DMS153 treated with DMSO at 0.1 percent for 48 hours (cell line): ENCODE results near the gene C17orf78.
"Not testable (repeated sequence)": the region's sequence is repeated elsewhere in the genome, so short reads cannot be mapped to it uniquely, and the experiment has no call there.

Experiments
- DNase-seq: peaks from one replicate; lab custom pipeline; 2025; ENCODE audit not compliant: unreplicated experiment; lab: John Stamatoyannopoulos, UW

C17orf78 gene

DNA sequence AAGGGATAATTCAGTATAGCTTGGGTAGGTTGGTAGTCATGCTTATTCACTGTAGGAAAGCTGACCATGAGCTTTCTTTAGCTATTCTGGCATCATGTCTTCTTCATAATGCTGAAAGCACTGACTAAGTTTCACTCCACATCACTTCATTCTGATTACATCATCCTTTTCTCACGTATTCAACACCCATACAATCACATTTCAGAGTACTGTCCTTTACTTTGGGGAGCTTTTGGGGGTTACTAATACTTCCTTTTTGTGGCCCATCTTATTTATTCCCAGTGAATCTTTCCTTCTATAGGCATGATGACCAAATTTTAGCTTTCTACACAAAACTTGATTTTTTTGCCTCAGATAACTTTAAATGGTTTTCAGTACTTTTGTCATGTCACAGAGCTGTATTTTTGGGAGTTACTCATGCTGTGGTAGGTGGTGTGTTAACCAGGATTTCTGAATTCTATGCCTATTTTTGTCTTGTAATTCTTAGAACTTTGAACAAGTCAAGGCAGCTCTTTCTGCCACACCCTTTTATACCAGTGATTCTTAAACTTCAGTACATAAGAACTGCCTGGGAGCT lies 54.4 kb downstream of the C17orf78 start:
- no peak for DNase-seq

DNA sequence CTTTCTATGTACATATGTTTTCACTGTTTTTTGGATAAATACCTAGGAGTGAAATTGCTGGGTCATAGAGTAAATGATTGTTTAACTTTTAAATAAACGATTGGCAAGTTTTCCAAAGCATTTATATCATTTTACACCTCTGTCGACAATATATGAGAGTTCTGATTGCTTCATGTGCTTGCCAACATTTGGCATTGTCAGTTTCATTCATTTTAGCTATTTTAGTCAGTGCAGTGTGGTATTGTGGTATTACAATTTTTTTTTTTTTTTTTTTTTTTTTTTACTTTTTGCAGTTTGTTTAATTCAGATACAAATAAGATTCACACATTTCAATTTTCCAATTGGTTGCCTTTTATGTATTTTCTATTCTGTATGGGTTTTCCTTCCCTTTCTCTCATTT lies 56.9 kb downstream of the C17orf78 start:
- no peak for DNase-seq

DNA sequence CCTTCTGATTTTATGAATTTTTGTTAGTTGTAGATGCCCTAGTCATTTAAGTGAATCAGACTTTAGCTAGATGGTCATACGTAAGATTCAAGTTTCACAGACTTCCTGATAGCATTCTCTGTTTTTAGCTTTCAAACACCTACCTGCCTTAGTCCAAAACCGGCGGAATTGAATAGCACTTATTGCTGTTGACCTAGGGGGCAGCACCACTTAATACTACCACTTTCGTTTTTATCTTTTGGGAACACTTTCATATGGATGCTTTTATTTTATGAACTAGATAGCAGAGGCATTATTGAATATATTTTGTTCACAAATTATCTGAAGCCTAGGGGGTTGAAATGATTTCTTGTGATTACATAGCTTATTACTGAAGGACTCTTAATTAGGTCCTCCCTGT lies 62.4 kb downstream of the C17orf78 start:
- no peak for DNase-seq

GRCh38 chr17:37440424-37440823 lies 64.6 kb downstream of the C17orf78 start:
- no peak for DNase-seq

DNA sequence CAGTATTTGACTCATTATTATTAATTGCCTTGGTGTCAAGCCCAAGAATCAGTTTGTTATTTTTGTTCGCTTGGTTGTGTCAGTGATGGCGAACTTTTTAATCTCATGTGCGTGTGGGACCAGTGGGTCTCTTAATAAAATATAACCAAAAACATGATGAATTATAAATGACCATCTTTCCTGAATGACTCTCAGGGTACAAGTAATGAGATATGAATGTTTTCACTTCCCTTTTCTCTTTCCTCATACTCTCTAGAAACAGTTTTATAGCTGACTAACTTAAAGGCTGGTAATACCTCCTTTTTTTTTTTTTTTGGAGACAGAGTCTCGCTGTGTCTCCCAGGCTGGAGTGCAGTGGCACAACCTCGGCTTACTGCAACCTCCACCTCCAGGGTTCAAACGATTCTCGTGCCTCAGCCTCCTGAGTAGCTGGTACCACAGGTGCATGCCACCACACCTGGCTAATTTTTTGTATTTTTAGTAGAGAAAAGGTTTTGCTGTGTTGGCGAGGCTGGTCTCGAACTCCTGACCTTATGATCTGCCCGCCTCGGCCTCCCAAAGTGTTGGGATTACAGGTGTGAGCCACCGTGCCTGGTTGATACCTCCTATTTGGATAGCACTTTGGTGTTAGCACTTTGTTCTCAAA lies 65.7 kb downstream of the C17orf78 start:
- DNase-seq = not testable (repeated sequence)
